Femur (tissue), 1 donor: ENCODE data around the gene ZCCHC24.
"Not testable (repeated sequence)": the region's sequence is repeated elsewhere in the genome, so short reads cannot be mapped to it uniquely, and the experiment has no call there.

Experiments
- DNase-seq: peaks from one replicate; pipeline ENCODE4 v3.0.0-alpha.2; 2017

Gene ZCCHC24

GRCh38 chr10:79342811-79343561 lies 102.4 kb downstream of the ZCCHC24 start:
- DNase-seq, result no peak

DNA sequence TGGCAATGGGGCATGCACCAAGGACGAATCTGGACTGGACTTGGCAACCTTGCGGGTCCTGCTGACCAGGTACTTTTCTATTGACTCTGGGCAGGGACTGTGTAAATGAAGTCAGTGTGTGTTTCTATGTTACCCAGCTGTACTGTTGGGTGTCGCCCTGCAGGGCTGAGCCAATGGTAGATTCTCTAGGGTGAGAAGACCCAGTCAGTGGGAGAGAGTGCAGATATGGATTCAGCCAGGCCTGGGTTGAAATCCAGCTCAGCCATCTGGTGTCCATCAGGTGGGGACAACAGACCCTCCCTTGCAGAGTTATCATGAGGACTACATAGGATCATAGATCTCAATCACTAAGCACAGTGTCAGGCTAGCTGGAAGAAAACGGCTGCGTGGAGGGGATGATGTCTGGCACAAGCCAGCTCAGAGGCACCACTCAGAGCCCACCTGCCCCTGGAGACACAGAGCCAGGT lies 103.1 kb downstream of the ZCCHC24 start:
- no peak for DNase-seq

- DNase-seq, result no peak
Measured at GRCh38 chr10:79340646-79341244, 104.7 kb downstream of the ZCCHC24 start.

DNA sequence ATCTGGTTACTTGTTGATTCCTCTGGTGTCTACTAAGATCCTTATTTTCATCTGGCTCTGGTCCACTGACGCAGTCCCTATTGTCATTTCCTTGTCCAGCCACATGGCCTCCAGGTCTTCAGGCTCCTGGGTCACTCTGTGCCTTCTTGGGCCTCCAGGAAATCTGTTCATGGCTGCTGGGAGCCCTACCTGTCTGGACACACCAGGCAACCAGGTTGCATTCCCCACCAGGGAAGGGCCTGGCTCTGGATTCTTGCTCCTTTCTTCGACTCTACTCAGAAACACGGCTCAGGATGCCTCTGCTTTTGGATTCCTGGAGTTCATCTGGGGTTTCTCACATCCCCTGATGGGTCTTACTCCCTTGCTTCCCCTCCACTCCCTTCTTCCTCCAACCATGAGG lies 106.2 kb downstream of the ZCCHC24 start:
- no peak for DNase-seq

DNA sequence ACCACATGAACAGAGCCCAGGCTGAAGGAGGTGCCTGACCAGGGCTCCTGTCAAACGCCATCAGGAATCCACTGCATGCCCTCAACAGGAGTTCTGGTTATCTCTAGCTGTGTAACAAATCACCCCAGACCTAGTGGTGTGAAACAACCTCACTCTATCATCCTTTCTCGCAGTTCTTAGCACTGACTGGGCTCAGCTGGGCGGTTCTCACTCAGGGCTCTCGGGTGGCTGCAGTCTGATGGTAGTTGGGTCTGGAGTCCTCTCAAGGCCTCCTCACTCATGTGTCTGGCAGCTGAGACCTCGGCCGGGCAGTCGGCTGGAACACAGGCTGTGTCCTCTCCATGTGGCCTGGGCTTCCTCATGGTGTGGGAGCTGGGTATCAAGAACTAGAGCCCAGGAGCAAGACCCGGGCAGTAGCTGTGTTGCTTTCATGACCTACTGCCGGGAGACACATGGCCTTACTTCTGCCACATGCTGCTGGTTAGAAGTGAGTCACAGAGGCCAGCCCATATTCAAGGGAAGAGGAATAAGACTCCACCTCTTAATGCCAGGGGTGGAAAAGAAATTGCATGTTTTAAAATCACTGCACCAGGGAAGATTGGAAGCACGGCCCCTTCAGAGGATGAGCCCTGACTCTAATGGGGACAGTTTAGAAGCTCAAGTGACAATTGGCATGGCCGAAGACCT lies 107.5 kb downstream of the ZCCHC24 start:
- DNase-seq, result not testable (repeated sequence)

- DNase-seq, result no peak
Measured at GRCh38 chr10:79336739-79337138, 108.7 kb downstream of the ZCCHC24 start.

DNA sequence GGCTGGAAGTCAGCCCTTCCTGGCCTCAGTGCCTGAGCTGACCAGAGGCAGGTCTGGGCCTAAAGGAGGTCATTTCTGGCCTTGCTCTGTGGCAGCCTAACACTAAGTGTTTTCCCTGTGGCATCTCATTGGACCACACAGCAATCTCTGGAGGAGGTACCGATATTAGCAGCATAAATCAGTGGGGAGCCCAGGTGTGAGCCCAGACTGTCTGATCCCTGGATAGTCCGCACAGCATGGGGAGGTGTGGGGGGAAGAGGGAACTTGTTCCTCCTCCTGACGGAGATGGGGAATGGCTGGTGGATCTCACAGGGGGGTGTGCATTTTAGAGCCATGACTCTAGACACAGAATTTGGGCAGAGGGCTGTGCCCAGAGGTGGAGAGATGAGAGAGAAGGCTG lies 109.1 kb downstream of the ZCCHC24 start:
- no peak for DNase-seq

DNA sequence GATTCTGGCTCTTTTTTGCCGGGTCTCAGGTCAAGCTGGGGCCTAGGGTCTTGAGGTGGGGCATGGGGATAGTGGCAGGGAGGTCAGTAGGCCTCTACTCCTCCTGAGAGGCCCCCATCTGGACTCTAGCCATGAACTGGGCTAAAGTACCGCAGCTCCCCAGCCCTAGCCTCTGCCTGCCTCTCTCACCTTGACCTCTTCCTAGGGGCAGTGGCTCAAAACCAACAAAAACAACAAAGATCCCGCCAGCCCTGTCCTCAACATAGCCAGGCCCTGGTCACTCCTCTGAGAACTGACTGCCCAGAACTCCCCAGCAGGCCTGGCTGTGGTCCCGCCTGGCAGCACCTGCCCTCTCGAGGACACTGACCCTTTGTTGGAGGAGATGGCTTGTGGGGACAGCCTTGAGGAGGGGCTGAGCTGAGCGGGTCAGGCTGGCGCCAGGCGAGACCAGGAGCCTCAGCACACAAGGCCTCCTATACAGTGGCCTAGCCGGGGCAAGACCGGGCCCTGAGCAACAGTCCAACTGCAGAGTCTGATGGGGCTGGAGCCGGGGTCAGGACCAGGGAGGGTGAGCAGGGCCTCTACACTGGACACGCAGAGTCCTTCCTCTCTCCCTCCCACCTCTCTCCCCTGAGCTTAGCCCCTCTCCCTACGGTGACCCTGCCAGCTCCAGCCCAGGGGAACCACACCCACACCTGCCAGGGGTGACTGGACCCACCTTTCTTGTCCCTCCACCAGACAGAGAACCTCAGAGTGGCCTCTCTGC lies 109.8 kb downstream of the ZCCHC24 start:
- DNase-seq, result peak; percentile 67

GRCh38 chr10:79335094-79335469 lies 110.3 kb downstream of the ZCCHC24 start:
- no peak for DNase-seq

DNA sequence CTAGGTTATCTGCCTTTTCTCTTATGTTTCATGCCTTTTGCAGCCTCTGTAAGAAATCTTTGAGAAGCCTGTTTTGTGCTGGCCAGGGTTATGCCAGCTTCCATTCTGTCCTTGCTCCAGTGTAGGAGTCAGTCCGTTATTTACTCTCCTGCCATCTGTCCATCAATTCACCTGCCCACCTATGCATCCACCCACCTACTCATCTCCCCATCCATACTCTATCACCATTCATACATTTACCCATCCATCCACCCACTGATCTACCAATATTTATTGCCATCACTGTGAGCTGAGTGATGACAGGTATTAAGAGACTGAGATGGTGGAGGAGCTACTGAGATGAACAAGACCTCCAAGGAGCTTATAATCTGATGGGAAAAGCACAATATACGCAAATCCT lies 110.9 kb downstream of the ZCCHC24 start:
- no peak for DNase-seq

DNA sequence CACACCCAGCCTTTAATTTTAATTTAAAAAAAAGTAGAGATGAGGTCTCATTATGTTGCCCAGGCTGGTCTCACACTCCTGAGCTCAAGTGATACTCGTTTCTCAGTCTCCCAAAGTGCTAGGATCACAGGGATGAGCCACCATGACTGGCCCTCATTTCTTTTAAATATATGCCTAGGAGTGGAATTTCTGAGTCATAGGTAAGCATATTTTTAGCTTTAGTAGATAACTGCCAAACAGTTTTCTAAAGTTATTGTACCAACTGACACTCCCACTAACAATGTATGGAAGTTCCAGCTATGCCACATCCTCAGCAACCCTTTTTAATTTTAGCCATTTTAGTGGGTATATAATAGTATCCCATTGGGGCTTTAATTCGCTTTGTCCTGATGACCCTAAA lies 111.9 kb downstream of the ZCCHC24 start:
- no peak for DNase-seq

DNA sequence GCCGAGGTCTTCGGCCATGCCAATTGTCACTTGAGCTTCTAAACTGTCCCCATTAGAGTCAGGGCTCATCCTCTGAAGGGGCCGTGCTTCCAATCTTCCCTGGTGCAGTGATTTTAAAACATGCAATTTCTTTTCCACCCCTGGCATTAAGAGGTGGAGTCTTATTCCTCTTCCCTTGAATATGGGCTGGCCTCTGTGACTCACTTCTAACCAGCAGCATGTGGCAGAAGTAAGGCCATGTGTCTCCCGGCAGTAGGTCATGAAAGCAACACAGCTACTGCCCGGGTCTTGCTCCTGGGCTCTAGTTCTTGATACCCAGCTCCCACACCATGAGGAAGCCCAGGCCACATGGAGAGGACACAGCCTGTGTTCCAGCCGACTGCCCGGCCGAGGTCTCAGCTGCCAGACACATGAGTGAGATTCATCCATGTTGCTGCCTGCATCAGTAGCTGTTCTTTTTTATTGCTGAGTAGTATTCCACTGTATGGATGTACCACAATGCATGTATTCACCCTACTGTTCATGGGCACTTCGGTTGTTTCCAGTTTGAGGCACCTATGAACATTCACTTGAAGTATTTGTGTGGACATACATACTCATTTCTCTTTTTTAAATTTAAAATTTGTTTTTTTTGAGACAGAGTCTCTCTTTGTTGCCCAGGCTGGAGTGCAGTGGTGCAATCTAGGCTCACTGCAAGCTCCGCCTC lies 112.7 kb downstream of the ZCCHC24 start:
- DNase-seq, result not testable (repeated sequence)
